ENCODE data around the gene MMD.
"Not testable (repeated sequence)": the region's sequence is repeated elsewhere in the genome, so short reads cannot be mapped to it uniquely, and the experiment has no call there.

The MMD gene

GRCh38 chr17:55424893-55425540 lies 3.4 kb upstream of the MMD start:
- H3K4me3 ChIP-seq (ENCODE audit: low read depth, low read length): no peak overlapping the region

DNA sequence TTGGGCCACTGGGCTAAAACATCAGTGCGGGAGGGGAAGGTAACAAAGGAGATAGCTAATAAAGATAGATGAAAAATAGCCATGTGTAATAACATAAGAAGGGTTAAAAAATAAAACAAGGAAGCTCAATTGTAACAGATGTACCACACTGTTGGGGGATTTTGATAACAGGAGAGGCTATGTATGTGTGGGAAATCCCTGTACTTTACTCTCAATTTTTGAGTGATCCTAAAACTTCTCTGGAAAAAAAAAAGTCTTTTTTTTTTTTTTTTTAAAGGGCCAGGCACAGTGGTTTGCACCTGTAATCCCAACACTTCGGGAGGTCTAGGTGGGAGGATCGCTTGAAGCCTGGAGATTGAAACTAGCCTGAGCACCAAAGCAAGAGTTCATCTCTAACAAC lies 1.9 kb upstream of the MMD start:
- H3K4me3 ChIP-seq (ENCODE audit: low read depth, low read length): no peak overlapping the region

DNA sequence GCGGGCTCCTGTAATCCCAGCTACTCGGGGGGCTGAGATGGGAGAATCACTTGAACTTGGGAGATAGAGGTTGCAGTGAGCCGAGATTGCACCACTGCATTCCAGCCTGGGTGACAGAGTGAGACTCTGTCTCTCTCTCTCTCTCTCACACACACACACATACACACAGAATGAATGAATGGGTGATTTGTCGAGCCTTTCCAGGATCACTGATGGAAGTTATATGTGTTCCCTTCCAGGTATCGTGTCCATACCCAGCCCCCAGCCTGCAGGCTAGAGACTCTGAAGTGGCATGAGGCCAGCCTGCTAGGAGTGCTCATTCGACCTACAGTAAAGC lies 1.2 kb upstream of the MMD start:
- H3K4me3 ChIP-seq (ENCODE audit: low read depth, low read length): not testable (repeated sequence)

DNA sequence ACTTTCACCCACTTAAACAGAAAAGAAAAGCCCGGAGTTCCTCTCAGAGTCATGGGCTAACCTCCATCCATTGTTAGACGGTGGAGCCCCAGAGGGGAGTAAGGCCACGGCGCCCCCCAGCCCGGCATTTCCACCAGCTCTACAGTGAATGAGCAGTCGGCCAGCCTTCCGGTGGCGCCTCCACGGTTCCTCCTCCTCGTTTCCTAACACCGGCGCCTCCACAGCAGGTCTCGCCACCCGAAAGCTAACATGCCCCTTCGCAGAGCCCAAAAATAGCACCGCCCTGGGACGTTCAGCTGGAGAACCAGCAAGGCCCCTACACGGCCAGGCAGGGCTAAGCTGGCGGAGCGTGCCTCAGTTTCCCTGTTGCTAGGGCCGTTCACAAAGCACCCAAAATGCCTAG lies 858 bp downstream of the MMD start:
- H3K4me3 ChIP-seq (ENCODE audit: low read depth, low read length): peak overlapping the region; percentile 92

- H3K4me3 ChIP-seq (ENCODE audit: low read depth, low read length): peak overlapping the region; percentile 92
Measured at GRCh38 chr17:55420067-55420775, 1.4 kb downstream of the MMD start.

- no peak overlapping the region for H3K4me3 ChIP-seq (ENCODE audit: low read depth, low read length)
Measured at GRCh38 chr17:55418369-55419268, 3.0 kb downstream of the MMD start.

DNA sequence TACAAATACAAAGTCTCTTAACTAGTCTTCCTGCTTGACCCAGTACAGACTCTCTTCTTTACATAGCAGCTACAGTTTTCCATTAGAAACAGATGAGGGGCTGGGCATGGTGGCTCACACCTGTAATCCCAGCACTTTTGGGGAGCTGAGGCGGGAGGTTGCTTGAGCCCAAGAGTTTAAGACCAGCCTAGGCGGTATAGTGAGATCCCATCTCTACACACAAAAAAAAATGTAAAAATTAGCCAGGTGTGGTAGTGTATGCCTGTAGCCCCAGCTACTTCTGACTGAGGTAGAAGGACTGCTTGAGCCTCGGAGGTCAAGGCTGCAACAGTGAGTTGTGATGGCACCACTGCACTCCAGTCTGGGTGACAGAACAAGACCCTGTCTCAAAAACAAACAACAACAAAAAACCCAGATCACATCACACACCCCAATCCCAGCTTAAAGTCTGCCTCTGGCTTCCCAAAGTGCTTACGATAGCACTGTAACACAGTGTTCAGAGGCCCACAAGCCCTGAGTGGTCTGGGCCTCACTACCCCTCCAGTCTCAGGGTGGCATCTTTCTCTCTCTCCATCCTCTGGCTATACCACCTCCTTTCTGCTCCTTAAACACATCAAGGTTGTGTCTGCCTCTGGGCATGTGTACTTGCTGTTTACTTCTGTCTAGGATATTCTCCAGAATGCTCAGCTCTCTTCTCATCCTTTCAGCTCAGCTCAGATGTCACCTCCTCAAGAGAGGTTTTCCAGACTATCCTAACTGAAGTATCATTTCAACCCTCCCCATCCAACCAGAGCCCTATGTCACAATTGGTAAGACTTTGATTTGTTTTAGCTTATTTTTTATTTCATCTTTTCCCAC lies 4.0 kb downstream of the MMD start:
- no peak overlapping the region for H3K4me3 ChIP-seq (ENCODE audit: low read depth, low read length)

DNA sequence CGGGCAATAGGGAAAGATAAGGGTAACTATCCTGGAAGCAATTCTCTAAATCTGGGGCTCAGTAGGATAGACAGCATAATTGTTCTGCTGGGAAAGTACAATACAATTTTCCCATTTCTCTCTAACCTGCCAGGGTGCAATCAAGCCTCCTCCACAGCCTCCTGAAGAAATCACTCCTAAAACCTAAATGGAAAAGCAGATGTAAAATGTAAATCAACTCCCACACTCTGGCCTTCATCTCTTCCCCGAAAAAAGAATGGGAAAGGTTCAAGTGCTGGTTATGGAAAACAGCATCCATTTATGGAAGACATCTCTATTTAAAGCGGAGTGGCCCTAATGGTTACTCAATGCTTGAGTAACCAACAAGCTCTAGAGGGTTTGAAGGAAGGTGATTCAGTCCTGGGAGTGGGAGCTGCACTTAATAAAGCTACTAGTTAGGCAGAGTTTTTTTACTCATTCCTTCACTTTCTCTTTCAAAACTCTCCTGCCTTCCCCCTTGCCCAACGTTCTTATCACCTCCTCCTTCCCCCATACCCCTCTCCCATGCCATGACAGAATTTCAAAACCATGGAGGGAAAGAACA lies 5.1 kb downstream of the MMD start:
- H3K4me3 ChIP-seq (ENCODE audit: low read depth, low read length): no peak overlapping the region

DNA sequence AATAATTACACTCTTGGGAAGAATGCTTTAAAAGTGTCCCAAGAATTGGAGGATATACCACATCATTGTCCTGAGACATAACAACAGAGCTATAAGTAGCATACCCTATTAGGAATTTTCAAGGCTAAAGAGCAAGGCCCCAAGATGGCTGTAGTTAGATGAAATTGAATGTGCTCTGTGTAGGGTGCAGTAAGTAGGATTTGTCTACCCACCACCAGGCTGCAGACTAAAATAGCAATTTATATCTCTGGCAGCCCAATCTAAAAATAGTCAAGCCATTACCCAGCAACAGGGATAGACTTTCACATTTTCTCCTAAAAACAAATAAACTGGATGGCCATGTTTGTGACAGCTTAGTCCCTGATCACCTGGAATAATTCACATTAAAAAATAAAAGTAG lies 5.6 kb downstream of the MMD start:
- no peak overlapping the region for H3K4me3 ChIP-seq (ENCODE audit: low read depth, low read length)

DNA sequence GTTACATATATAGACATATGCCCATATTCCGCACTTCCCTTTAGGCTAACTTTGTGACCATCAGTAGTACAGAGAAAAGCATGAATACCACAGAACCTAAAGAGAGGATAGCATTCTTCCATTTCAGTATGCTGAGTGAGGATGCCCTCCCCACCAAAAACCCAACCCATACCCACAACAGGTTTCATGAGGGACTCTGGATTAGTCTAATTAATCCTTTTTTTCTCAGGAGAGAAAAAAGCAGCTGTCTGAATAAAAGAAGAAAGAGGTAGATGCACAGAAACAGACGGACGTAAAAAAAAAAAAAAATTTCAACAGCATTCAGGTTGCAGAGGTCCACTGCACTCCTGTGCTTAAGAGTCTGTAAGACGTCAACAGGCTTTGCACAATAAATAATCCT lies 6.7 kb downstream of the MMD start:
- H3K4me3 ChIP-seq (ENCODE audit: low read depth, low read length): no peak overlapping the region

GRCh38 chr17:55413825-55414489 lies 7.7 kb downstream of the MMD start:
- no peak overlapping the region for H3K4me3 ChIP-seq (ENCODE audit: low read depth, low read length)

DNA sequence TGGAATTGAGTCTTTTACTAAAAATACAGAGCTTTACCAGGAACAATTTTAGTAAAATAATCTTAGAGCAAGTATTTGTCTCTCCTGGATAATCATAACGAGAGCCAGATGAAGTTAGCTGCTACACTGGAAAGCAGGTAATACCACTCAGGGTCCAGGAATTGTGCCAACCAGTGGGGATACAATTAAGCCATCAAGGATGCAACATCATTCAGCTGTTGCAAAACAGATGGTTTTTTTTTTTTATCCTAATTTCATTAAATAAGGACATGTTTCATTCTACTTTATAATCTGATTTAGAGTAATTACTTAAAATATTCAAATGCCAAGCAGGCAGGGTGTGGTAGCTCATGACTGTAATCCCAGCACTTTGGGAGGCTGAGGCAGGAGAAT lies 10.2 kb downstream of the MMD start:
- no peak overlapping the region for H3K4me3 ChIP-seq (ENCODE audit: low read depth, low read length)

GRCh38 chr17:55410722-55411462 lies 10.7 kb downstream of the MMD start:
- no peak overlapping the region for H3K4me3 ChIP-seq (ENCODE audit: low read depth, low read length)

- no peak overlapping the region for H3K4me3 ChIP-seq (ENCODE audit: low read depth, low read length)
Measured at GRCh38 chr17:55409030-55409800, 12.4 kb downstream of the MMD start.

- H3K4me3 ChIP-seq (ENCODE audit: low read depth, low read length): no peak overlapping the region
Measured at GRCh38 chr17:55407641-55408566, 13.7 kb downstream of the MMD start.

GRCh38 chr17:55405600-55405999 lies 16.0 kb downstream of the MMD start:
- H3K4me3 ChIP-seq (ENCODE audit: low read depth, low read length): no peak overlapping the region

- H3K4me3 ChIP-seq (ENCODE audit: low read depth, low read length): not testable (repeated sequence)
Measured at GRCh38 chr17:55404197-55404596, 17.4 kb downstream of the MMD start.

GRCh38 chr17:55402374-55402773 lies 19.3 kb downstream of the MMD start:
- H3K4me3 ChIP-seq (ENCODE audit: low read depth, low read length): no peak overlapping the region
